Caco-2 (cell line): ENCODE measurements around the gene BRINP2. TPM values are rescaled to one million over a fixed set of nuclear protein-coding genes. Genes with fewer than 3 reads are reported as not detected.

ENCODE experiments used
- BruUV-seq: library from RNA; stranded (reverse); fragments of 400-500 nt; replicated peaks from 2 replicates; lab custom pipeline; 2021; lab: Mats Ljungman, UMichigan
- CTCF ChIA-PET: fragments of 300-600 bp; sonication (Branson Sonifier 250); formaldehyde crosslinking; loops from one replicate; lab custom pipeline; 2022; ENCODE audit warnings: antibody characterized with exemption; lab: Charles Lee
- POLR2A ChIA-PET: fragments of 300-600 bp; sonication (Branson Sonifier 250); formaldehyde crosslinking; loops from one replicate; lab custom pipeline; 2022; ENCODE audit warnings: antibody characterized with exemption; lab: Charles Lee
- DNase-seq, 2 experiments: peaks; one replicate each; pipeline versions ENCODE4 v3.0.0 to v3.0.0-alpha.2; 2020 to 2022
- H3K27me3 ChIP-seq: replicated peaks from 2 replicates; pipeline ENCODE4 v1.6.0; 2011; ENCODE audit warnings: low read length; ENCODE audit not compliant: control insufficient read depth, insufficient read depth
- H3K36me3 ChIP-seq: 2 replicates; pipeline ENCODE4 v1.5.1; 2011; ENCODE audit warnings: low read length; ENCODE audit not compliant: control insufficient read depth, insufficient read depth
- H3K4me1 ChIP-seq: fragments of 250-450 bp; sonication (Bioruptor Pico); 2 replicates; pipeline ENCODE4 v1.5.1; 2020; ENCODE audit warnings: mild to moderate bottlenecking
- H3K4me3 ChIP-seq: 2 replicates; pipeline ENCODE4 v1.5.1; 2011; ENCODE audit warnings: low read depth, mild to moderate bottlenecking, control low read depth, low read length
- H3K9me3 ChIP-seq: fragments of 250-450 bp; sonication (Bioruptor Pico); 2 replicates; pipeline ENCODE4 v1.5.1; 2020; ENCODE audit warnings: mild to moderate bottlenecking, moderate library complexity
- H3K27ac Mint-ChIP-seq: one replicate; pipeline ENCODE4 v1.8.0; 2022; ENCODE audit warnings: mixed read lengths; ENCODE audit not compliant: unreplicated experiment
- H3K27me3 Mint-ChIP-seq: one replicate; pipeline ENCODE4 v1.8.0; 2022; ENCODE audit warnings: mixed read lengths; ENCODE audit not compliant: insufficient read depth, unreplicated experiment
- H3K36me3 Mint-ChIP-seq: one replicate; pipeline ENCODE4 v1.8.0; 2022; ENCODE audit warnings: mild to moderate bottlenecking, mixed read lengths; ENCODE audit not compliant: insufficient read depth, unreplicated experiment
- H3K4me1 Mint-ChIP-seq: one replicate; pipeline ENCODE4 v1.8.0; 2022; ENCODE audit warnings: low read depth, mixed read lengths; ENCODE audit not compliant: unreplicated experiment
- H3K4me3 Mint-ChIP-seq: one replicate; pipeline ENCODE4 v1.8.0; 2022; ENCODE audit warnings: mild to moderate bottlenecking, moderate library complexity, mixed read lengths; ENCODE audit not compliant: unreplicated experiment
- H3K9me3 Mint-ChIP-seq: one replicate; pipeline ENCODE4 v1.8.0; 2022; ENCODE audit warnings: mixed read lengths; ENCODE audit not compliant: unreplicated experiment
- CTCF ChIP-seq, 2 experiments: fragments of 200-600 bp in 1 of 2; IDR thresholded peaks; 1 replicate in 1 of 2; 2 replicates in 1 of 2; pipeline versions ENCODE4 v1.5.1 to v1.8.0; 2011 to 2022; ENCODE audit warnings: antibody characterized with exemption in 1 of 2, control low read depth in 1 of 2, inconsistent platforms in 1 of 2, low read depth in 1 of 2, low read length in 1 of 2, mild to moderate bottlenecking in 1 of 2, moderate library complexity in 1 of 2; ENCODE audit not compliant: insufficient read depth in 1 of 2, severe bottlenecking in 1 of 2, unreplicated experiment in 1 of 2
- intact Hi-C: fragments of 100-400 bp; cut with micrococcal nuclease; formaldehyde crosslinking; loops from one replicate; pipeline ENCODE4 v1.10.0; 2022; ENCODE audit not compliant: unreplicated experiment
- total RNA-seq: library from RNA; stranded (reverse); gene quantifications from 2 replicates; pipeline ENCODE4 v1.2.3, GENCODE V29; 2022

The BRINP2 gene
- total RNA-seq, 1 experiment from 2014 or later: not detected

- no peaks in the 10 kb centered on the region for H3K9me3 Mint-ChIP-seq
- no peak for DNase-seq
- no peak overlapping the region for H3K27ac Mint-ChIP-seq
- no peaks in the 10 kb centered on the region for H3K36me3 Mint-ChIP-seq
- H3K4me1 ChIP-seq: no peaks in the 10 kb centered on the region
- intact Hi-C loops: no loop called here
- H3K4me1 Mint-ChIP-seq: peaks cover under 1% of the 10 kb centered on the region
- no peak overlapping the region for H3K4me3 ChIP-seq
- no peaks in the 10 kb centered on the region for H3K9me3 ChIP-seq
- peaks cover 16% of the 10 kb centered on the region for H3K27me3 Mint-ChIP-seq
- H3K36me3 ChIP-seq: no peaks in the 10 kb centered on the region
- H3K4me3 Mint-ChIP-seq: no peak overlapping the region
- CTCF ChIA-PET: no interaction called here
- no peak for TF ChIP-seq CTCF (IDR thresholded peaks at IDR 0.05; ENCODE audit: insufficient read depth in 1 of 2, low read depth in 1 of 2, low read length in 1 of 2, severe bottlenecking in 1 of 2, unreplicated experiment in 1 of 2)
- no peaks in the 10 kb centered on the region for H3K27me3 ChIP-seq
- BruUV-seq: no TSS peak
- POLR2A ChIA-PET: no interaction called here
Measured at GRCh38 chr1:177311111-177311510, 140.4 kb downstream of the BRINP2 start.

GRCh38 chr1:177311586-177311985 is 140.8 kb downstream of the BRINP2 start:
- ChIA-PET CTCF (no interaction called here), POLR2A (no interaction called here)
- Histone ChIP-seq H3K27me3 (no peaks in the 10 kb centered on the region), H3K4me1 (no peaks in the 10 kb centered on the region), H3K4me3 (no peak overlapping the region), H3K36me3 (no peaks in the 10 kb centered on the region), H3K9me3 (no peaks in the 10 kb centered on the region)
- H3K4me1 Mint-ChIP-seq: no peaks in the 10 kb centered on the region
- H3K27ac Mint-ChIP-seq: no peak overlapping the region
- no peak for TF ChIP-seq CTCF (IDR thresholded peaks at IDR 0.05; ENCODE audit: insufficient read depth in 1 of 2, low read depth in 1 of 2, low read length in 1 of 2, severe bottlenecking in 1 of 2, unreplicated experiment in 1 of 2)
- peaks cover 16% of the 10 kb centered on the region for H3K27me3 Mint-ChIP-seq
- intact Hi-C loops: no loop called here
- no peaks in the 10 kb centered on the region for H3K9me3 Mint-ChIP-seq
- no peaks in the 10 kb centered on the region for H3K36me3 Mint-ChIP-seq
- no TSS peak for BruUV-seq
- no peak overlapping the region for H3K4me3 Mint-ChIP-seq
- no peak for DNase-seq

GRCh38 chr1:177315261-177315660 is 144.5 kb downstream of the BRINP2 start:
- ChIA-PET CTCF (no interaction called here), POLR2A (no interaction called here)
- Mint-ChIP-seq H3K9me3 (no peaks in the 10 kb centered on the region), H3K4me3 (no peak overlapping the region), H3K36me3 (no peaks in the 10 kb centered on the region), H3K4me1 (no peaks in the 10 kb centered on the region), H3K27ac (no peak overlapping the region), H3K27me3 (peaks cover 12% of the 10 kb centered on the region)
- no TSS peak for BruUV-seq
- Histone ChIP-seq H3K9me3 (peaks cover 3% of the 10 kb centered on the region; the same call in 1 of the 2 replicates), H3K4me3 (no peak overlapping the region), H3K36me3 (no peaks in the 10 kb centered on the region), H3K27me3 (no peaks in the 10 kb centered on the region; the same call in 1 of the 2 replicates), H3K4me1 (no peaks in the 10 kb centered on the region)
- TF ChIP-seq CTCF (IDR thresholded peaks at IDR 0.05; ENCODE audit: insufficient read depth in 1 of 2, low read depth in 1 of 2, low read length in 1 of 2, severe bottlenecking in 1 of 2, unreplicated experiment in 1 of 2): no peak
- no peak for DNase-seq
- intact Hi-C loops: no loop called here
